PC-3 (cell line): Measurements from ENCODE around the gene ADAT3.
"Not testable (repeated sequence)": the region's sequence is repeated elsewhere in the genome, so short reads cannot be mapped to it uniquely, and the experiment has no call there.

Experiments
- EZH2 ChIP-seq: fragments of 300-600 bp; sonication (generic); IDR thresholded peaks from one replicate; pipeline ENCODE4 v1.6.1; 2017; ENCODE audit warnings: antibody characterized with exemption, mild to moderate bottlenecking, low read length; ENCODE audit not compliant: unreplicated experiment
- TF ChIP-seq, protein P1 (sequence below): fragments of 300-600 bp; sonication (generic); conservative IDR thresholded peaks from 2 replicates; pipeline ENCODE4 v1.5.1; 2017; ENCODE audit warnings: antibody characterized with exemption, low read depth, mild to moderate bottlenecking, low read length

DNA sequence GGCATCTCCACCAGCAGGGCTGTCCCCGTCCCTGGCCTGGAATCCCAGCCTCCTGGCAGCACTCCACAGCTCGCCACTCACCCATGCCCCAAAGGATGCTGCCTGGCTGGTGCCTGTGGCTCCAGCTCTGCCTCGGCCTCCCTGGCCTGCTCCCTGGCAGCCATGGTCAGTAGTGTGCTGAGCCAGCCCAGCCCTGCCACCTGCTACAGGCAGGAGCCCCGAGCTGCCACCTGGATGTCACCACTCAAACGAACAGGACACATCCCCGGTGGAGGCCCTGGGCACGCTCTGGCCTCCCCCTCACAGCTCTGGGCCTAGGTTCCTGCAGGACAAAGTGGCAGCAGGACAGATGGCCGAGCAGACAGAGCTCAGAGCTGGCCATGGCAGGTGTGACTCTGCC, 26.6 kb upstream of the ADAT3 start:
- TF ChIP-seq, protein P1, sequence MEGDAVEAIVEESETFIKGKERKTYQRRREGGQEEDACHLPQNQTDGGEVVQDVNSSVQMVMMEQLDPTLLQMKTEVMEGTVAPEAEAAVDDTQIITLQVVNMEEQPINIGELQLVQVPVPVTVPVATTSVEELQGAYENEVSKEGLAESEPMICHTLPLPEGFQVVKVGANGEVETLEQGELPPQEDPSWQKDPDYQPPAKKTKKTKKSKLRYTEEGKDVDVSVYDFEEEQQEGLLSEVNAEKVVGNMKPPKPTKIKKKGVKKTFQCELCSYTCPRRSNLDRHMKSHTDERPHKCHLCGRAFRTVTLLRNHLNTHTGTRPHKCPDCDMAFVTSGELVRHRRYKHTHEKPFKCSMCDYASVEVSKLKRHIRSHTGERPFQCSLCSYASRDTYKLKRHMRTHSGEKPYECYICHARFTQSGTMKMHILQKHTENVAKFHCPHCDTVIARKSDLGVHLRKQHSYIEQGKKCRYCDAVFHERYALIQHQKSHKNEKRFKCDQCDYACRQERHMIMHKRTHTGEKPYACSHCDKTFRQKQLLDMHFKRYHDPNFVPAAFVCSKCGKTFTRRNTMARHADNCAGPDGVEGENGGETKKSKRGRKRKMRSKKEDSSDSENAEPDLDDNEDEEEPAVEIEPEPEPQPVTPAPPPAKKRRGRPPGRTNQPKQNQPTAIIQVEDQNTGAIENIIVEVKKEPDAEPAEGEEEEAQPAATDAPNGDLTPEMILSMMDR: not testable (repeated sequence)
- not testable (repeated sequence) for TF ChIP-seq EZH2
